HG02973 (cell line): ENCODE results near the gene NSD2.
"Not testable (repeated sequence)": the region's sequence is repeated elsewhere in the genome, so short reads cannot be mapped to it uniquely, and the experiment has no call there.

Experiments
- ATAC-seq: cut with Tn5 transposase; IDR thresholded peaks from one replicate; pipeline ENCODE4 v1.9.1; 2021; ENCODE audit warnings: moderate library complexity; ENCODE audit not compliant: unreplicated experiment

Gene NSD2

DNA sequence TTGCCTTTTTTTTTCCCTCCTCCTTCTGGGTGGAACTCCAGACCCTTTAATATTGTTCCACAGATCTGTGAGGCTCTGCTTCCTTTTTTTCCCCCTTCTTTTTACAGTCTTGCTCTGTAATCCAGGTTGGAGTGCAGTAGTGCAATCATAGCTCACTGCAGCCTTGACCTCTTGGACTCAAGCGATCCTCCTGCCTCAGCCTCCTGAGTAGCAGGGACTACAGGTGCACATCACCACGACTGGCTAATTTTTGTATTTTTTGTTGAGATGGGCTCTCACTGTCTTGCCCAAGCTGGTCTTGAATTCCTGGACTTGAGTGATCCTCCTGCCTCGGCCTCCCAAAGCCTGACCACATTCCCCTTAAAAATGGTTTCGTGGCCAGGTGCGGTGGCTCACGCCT lies 26.8 kb downstream of the NSD2 start:
- ATAC-seq, result no peak

DNA sequence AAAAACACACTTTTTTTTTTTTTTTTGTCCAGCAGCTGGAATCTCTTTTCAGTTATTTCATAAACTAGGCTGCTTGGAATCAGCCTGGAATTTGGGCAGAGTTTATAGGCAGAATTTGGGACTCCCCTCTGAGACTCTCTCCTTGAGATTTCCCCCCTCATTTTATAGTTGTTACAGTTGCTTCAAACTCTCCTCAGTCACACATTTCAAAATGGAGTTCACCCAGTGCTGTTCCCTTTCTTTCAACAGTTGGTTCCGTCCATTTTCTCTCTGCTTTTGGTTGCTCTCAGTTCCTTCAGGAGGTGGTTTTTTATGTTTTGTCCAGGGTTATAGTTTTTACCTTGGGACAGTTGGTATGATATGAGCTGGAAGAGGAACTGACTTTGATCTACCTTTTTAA lies 27.5 kb downstream of the NSD2 start:
- no peak for ATAC-seq

GRCh38 chr4:1899149-1900086 lies 28.2 kb downstream of the NSD2 start:
- peak; percentile 73 for ATAC-seq

GRCh38 chr4:1900087-1900433 lies 28.9 kb downstream of the NSD2 start:
- ATAC-seq, result no peak

GRCh38 chr4:1900624-1901023 lies 29.4 kb downstream of the NSD2 start:
- no peak for ATAC-seq

DNA sequence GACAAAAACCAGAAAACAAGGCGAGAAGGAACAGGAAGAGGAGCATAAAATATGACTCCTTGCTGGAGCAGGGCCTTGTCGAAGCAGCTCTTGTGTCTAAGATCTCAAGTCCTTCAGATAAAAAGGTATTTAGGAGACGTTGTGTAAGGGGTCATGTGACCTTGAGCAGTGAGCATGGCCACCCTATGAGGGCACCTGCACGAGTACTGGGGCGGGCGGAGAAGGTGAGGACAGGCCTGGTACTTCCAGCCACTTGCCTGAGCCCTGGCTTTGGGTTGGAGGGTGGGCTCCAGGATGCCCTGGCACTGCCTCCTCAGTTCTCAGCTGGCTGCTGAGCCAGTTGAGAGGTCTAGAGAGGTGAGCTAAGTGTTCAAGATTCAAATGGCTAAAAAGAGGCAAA lies 29.9 kb downstream of the NSD2 start:
- ATAC-seq, result no peak

DNA sequence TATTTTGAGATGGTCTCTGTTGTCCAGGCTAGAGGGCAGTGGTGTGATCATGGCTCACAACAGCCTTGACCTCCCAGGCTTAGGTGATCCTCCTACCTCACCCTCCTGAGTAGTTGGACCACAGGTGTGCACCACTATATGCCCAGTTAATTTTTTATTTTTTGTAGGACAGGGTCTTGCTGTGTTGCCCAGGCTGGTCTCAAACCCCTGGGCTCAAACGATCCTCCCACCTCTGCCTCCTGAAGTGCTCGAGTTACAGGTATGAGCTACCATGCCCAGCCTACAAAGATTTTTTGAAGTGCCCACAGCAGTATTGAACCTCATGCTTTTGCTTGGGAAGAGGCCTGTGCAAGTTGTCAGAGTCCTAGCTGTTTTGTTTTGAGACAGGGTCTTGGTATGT lies 31.1 kb downstream of the NSD2 start:
- no peak for ATAC-seq

DNA sequence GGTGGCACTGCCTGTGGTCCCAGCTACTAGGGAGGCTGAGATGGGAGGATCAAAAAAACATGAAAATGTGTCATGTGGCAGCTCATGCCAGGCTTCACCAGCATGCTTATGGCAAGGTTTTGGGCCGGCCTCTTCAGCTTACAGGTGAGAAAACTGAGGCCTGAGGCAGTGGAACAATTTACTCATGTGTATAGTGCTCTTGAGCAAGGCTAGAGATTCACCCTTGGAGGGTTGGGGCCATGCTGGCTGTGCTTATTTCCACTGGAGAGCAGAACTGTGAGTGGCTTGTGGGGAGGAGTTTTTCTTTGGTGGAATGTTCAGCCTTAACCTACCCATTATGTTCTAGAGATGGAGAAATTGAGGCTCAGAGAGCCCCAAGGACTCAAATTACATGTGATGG lies 31.8 kb downstream of the NSD2 start:
- no peak for ATAC-seq

GRCh38 chr4:1904042-1904441 lies 32.8 kb downstream of the NSD2 start:
- no peak for ATAC-seq

GRCh38 chr4:1907848-1908525 lies 36.8 kb downstream of the NSD2 start:
- ATAC-seq, result no peak

- ATAC-seq, result not testable (repeated sequence)
Measured at GRCh38 chr4:1909696-1910095, 38.5 kb downstream of the NSD2 start.

- no peak for ATAC-seq
Measured at GRCh38 chr4:1910643-1911042, 39.5 kb downstream of the NSD2 start.

DNA sequence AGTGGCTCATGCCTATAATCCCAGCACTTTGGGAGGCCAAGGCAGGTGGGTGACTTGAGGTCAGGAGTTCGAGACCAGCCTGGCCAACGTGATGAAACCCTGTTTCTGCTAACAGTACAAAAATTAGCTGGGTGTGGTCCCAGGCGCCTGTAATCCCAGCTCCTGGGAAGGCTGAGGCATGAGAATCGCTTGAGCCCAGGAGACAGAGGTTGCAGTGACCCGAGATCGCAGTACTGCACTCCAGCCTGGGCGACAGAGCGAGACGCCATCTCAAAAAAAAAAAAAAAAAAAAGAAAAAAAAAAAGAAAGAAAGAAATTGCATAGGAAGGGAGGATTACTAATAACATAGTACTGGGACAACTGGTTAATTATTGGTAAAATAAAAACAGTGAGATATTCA lies 40.1 kb downstream of the NSD2 start:
- not testable (repeated sequence) for ATAC-seq

DNA sequence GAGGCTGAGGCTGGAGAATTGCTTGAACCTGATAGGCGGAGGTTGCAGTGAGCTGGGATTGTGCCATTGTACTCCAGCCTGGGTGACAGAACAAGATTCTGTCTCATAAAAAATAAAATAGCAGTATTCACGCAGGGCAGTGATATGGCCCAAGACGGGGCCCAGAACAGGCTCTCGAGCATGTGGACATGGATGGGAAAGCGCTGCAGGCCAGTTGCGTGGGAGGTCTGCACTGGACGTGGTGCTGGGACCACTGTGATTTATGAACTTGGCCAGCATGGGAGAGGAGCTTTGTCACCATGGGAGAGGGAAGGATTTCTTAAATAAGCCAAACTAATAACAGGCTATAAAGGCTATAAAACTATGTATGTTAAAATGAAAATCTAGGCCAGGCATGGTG lies 51.6 kb downstream of the NSD2 start:
- no peak for ATAC-seq

- no peak for ATAC-seq
Measured at GRCh38 chr4:1927675-1928074, 56.5 kb downstream of the NSD2 start.

GRCh38 chr4:1928356-1929239 lies 57.4 kb downstream of the NSD2 start:
- no peak for ATAC-seq

DNA sequence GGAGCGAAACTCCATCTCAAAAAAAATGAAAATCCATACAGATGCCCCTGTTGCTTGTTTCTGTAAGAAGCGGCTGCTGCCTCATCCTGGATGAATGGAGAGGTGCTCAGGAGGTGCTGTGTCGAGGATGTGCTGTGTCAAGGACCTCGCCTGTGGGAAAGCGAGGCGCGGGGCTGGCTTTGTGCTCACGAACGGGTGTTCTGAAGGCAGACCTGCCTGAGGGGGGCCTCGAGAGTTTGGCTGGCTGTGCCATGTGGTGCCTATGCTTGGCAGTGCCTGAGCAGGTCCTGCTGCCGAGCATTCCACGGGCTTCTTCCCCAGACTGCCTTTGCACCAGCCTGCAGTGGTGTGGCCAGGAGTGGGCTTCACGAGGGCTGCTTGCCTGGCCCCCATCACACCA lies 61.5 kb downstream of the NSD2 start:
- ATAC-seq, result no peak

DNA sequence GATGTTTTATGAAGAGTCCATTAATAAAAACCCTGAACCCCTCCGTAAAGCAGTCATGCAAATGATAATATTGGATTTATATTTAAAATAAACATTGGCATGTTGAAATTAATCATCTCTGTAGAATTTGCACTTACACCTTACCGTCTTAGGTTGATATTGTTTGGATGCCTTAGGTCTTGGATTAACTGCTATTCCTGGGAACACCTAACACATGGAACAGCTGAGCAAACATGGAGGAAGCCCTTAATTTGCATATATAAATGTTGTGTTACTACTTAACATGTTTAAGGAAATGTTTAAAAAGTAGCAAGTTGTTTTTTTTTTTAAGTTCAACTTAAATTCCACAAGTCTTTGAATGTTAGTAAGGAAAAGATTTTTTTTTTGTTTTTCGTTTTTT lies 62.5 kb downstream of the NSD2 start:
- ATAC-seq, result no peak

DNA sequence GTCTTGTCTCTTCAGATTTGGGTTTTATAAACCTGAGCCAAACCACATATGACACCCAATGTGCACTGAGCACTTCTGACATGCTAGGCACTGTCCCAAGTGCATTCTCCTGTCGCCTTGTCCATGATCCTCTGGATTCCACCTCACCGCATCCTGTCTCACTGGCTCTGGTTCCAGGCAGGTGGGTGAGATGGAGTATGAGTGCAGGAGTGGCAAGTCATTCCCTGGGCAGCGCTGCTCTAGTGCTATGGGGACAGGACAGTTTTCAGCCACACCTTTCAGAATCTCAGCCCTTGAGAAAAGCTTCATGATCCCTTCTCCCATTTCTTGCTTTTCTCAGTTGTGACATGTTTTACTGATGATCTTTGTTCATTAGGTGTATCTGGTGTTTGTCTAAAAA lies 66.4 kb downstream of the NSD2 start:
- ATAC-seq, result no peak

DNA sequence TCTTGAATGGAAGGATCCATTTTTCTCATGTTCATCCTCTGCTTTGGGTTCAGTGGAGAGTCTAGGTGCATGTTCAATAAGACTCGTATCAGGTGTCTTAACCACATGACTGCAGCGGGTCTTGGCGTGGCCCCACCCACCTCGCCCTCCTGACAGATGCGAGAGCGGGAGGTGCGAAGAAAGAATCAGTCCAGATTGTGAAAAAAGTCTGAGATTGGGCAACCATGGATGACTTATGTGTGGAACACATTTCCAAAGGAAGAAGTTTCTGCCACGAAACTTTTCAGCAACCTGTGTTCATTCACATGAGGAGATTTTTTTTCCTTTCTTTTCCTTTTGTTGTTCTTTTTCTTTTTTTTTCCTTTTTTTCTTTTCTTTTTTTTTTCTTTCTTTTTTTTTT lies 66.8 kb downstream of the NSD2 start:
- ATAC-seq, result no peak
